Breast epithelium (tissue), 4 donors: ENCODE results near the gene CCIN. TPM values are rescaled to one million over a fixed set of nuclear protein-coding genes. Genes with fewer than 3 reads are reported as not detected.

Experiments
- DNase-seq, 2 donors: peaks; one replicate each; pipeline ENCODE4 v3.0.0-alpha.2; 2019; ENCODE audit warnings: low spot score in 2 of 2
- H3K27ac ChIP-seq, 2 donors: fragments of 200-600 bp; sonication (generic) in 1 of 2; one replicate each; pipeline ENCODE4 v1.5.1; 2016 to 2019; ENCODE audit warnings: mild to moderate bottlenecking in 1 of 2
- H3K27me3 ChIP-seq, 2 donors: fragments of 200-600 bp; sonication (generic) in 1 of 2; one replicate each; pipeline versions ENCODE4 v1.5.1 to v1.6.0; 2017 to 2019; ENCODE audit warnings: control low read depth in 1 of 2, mild to moderate bottlenecking in 1 of 2
- H3K36me3 ChIP-seq: fragments of 200-600 bp; one replicate; pipeline ENCODE4 v1.5.1; 2019
- H3K4me1 ChIP-seq, 2 donors: fragments of 200-600 bp; sonication (generic); one replicate each; pipeline ENCODE4 v1.5.1; 2016 to 2019; ENCODE audit warnings: control low read depth in 1 of 2
- H3K4me3 ChIP-seq, 3 donors: fragments of 200-600 bp; sonication (generic); 1 replicate in 2 of 3; 2 replicates in 1 of 3; pipeline ENCODE4 v1.5.1; 2016 to 2019; ENCODE audit warnings: mild to moderate bottlenecking in 3 of 3, moderate library complexity in 2 of 3
- H3K9me3 ChIP-seq, 2 donors: fragments of 200-600 bp; sonication (generic) in 1 of 2; one replicate each; pipeline ENCODE4 v1.5.1; 2016 to 2019; ENCODE audit warnings: control low read depth in 1 of 2
- POLR2A ChIP-seq: fragments of 450-650 bp; IDR thresholded peaks from one replicate; pipeline ENCODE4 v1.6.1; 2016; ENCODE audit warnings: antibody characterized with exemption, mild to moderate bottlenecking, moderate library complexity
- POLR2AphosphoS5 ChIP-seq, 3 donors: sonication (generic); formaldehyde crosslinking; IDR thresholded peaks; one replicate each; pipeline ENCODE4 v1.6.1; 2017; ENCODE audit warnings: antibody characterized with exemption in 3 of 3
- intact Hi-C: fragments of 100-400 bp; cut with DNase I; formaldehyde crosslinking; loops from one replicate; pipeline ENCODE4 v1.15.1; 2023; ENCODE audit warnings: low total_unique reads
- total RNA-seq, 3 donors: library from RNA; depleted of rRNA; stranded (reverse); fragments of >200 nt; gene quantifications; one replicate each; pipeline ENCODE4 v1.1.0, GENCODE V29; 2016
- TF ChIP-seq, protein P1 (sequence below), 3 donors: fragments of 450-650 bp; IDR thresholded peaks; one replicate each; pipeline ENCODE4 v1.5.1; 2016 to 2017; ENCODE audit warnings: antibody characterized with exemption in 3 of 3, mild to moderate bottlenecking in 3 of 3, moderate library complexity in 3 of 3

The CCIN gene
- total RNA-seq, 3 donors from 2014 or later = 0.80 TPM; not detected in 2

DNA sequence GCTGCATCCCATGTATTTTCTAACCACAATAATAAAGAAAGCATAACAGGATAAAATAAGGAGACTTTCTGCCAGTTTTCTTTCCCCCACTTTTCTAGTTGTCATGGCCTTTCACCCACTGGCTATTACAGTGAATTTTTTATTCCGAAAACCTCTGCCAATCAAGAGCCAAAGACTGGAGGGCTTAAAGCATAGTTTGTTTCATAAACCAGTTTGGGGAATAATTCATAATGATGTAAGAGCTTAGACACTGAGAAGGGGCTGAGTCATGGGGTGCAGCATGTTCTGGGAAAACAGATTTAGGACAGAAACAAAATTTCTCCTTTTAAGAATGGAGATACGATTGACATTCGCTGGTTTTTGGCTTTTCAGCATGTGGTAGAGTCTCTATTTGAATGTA lies 37.1 kb upstream of the CCIN start:
- TF ChIP-seq, protein P1, sequence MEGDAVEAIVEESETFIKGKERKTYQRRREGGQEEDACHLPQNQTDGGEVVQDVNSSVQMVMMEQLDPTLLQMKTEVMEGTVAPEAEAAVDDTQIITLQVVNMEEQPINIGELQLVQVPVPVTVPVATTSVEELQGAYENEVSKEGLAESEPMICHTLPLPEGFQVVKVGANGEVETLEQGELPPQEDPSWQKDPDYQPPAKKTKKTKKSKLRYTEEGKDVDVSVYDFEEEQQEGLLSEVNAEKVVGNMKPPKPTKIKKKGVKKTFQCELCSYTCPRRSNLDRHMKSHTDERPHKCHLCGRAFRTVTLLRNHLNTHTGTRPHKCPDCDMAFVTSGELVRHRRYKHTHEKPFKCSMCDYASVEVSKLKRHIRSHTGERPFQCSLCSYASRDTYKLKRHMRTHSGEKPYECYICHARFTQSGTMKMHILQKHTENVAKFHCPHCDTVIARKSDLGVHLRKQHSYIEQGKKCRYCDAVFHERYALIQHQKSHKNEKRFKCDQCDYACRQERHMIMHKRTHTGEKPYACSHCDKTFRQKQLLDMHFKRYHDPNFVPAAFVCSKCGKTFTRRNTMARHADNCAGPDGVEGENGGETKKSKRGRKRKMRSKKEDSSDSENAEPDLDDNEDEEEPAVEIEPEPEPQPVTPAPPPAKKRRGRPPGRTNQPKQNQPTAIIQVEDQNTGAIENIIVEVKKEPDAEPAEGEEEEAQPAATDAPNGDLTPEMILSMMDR (IDR thresholded peaks at IDR 0.05) = no peak
- TF ChIP-seq POLR2A (no peak), POLR2AphosphoS5 (IDR thresholded peaks at IDR 0.05) (no peak)
- no peaks in the 10 kb centered on the region for H3K36me3 ChIP-seq
- no peaks in the 10 kb centered on the region for H3K27me3 ChIP-seq
- intact Hi-C loops = no loop called here
- no peak for DNase-seq
- no peak overlapping the region for H3K4me3 ChIP-seq
- H3K4me1 ChIP-seq = no peaks in the 10 kb centered on the region
- H3K9me3 ChIP-seq = no peaks in the 10 kb centered on the region
- peak overlapping the region in 1 of 2 donors; percentile 48 for H3K27ac ChIP-seq

GRCh38 chr9:36134761-36135505 lies 34.3 kb upstream of the CCIN start:
- Histone ChIP-seq H3K27ac (no peak overlapping the region), H3K27me3 (no peaks in the 10 kb centered on the region), H3K36me3 (no peaks in the 10 kb centered on the region), H3K4me1 (peaks cover 0 to 3% of the 10 kb centered on the region in 2 donors), H3K4me3 (no peak overlapping the region), H3K9me3 (no peaks in the 10 kb centered on the region)
- no peak for TF ChIP-seq POLR2AphosphoS5 (IDR thresholded peaks at IDR 0.05)
- no peak for TF ChIP-seq POLR2A
- TF ChIP-seq, protein P1 (IDR thresholded peaks at IDR 0.05) = no peak
- no peak for DNase-seq
- intact Hi-C loops = no loop called here

GRCh38 chr9:36135741-36136271 lies 33.4 kb upstream of the CCIN start:
- Histone ChIP-seq H3K9me3 (no peaks in the 10 kb centered on the region), H3K36me3 (no peaks in the 10 kb centered on the region), H3K27me3 (no peaks in the 10 kb centered on the region), H3K4me3 (peak overlapping the region; percentile 77 to 87 (median 83)), H3K4me1 (peaks cover 0 to 3% of the 10 kb centered on the region in 2 donors), H3K27ac (peak overlapping the region; percentile 64 to 81)
- TF ChIP-seq POLR2A = no peak
- TF ChIP-seq, protein P1 (IDR thresholded peaks at IDR 0.05) = no peak
- no peak for TF ChIP-seq POLR2AphosphoS5 (IDR thresholded peaks at IDR 0.05)
- DNase-seq = no peak
- intact Hi-C loops = no loop called here

- Histone ChIP-seq H3K9me3 (no peaks in the 10 kb centered on the region), H3K27me3 (no peaks in the 10 kb centered on the region), H3K27ac (peak within 1 kb of the TSS; percentile 64 to 81), H3K4me1 (peaks cover 0 to 4% of the 10 kb centered on the region in 2 donors), H3K36me3 (no peaks in the 10 kb centered on the region), H3K4me3 (peak within 1 kb of the TSS; percentile 77 to 87 (median 83))
- TF ChIP-seq POLR2AphosphoS5 (IDR thresholded peaks at IDR 0.05) (no peak), POLR2A (no peak)
- TF ChIP-seq, protein P1 (IDR thresholded peaks at IDR 0.05) = no peak
- intact Hi-C loops = no loop called here
- peak in 1 of 2 donors; percentile 38 for DNase-seq
Measured at GRCh38 chr9:36136272-36136893, 32.8 kb upstream of the CCIN start, which contains the start of gene GLIPR2. Gene GLIPR2 (plus strand): TSS chr9:36136733. CDS start chr9:36136779, 46 bp downstream.
